IPS-NIHi7 (cell line): ENCODE data around the gene ARHGAP28.
"Not testable (repeated sequence)": the region's sequence is repeated elsewhere in the genome, so short reads cannot be mapped to it uniquely, and the experiment has no call there.

Experiments used
- DNase-seq: peaks from one replicate; pipeline ENCODE4 v3.0.0; 2012; ENCODE audit warnings: mixed read lengths; ENCODE audit errors: extremely low spot score

ARHGAP28 gene

DNA sequence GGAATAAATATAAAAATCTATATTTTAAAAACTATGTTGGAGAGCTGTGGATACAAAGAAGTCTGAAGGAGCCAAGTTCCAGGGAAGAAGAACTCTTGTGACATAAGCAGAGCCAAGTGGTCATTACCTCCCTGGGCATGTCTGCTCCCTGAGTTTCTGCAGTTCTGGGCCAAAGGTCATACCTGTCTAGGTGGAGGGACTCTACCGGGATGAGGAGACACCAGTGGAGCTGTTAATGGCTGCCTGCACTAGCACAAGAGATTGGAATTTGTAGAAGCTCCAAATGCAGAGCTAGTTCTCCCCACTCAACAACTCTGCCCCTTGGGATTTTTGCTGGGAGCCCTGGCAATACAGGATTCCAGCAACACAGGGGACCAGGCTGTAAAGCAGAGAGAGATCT, 89.8 kb downstream of the ARHGAP28 start:
- no peak for DNase-seq

DNA sequence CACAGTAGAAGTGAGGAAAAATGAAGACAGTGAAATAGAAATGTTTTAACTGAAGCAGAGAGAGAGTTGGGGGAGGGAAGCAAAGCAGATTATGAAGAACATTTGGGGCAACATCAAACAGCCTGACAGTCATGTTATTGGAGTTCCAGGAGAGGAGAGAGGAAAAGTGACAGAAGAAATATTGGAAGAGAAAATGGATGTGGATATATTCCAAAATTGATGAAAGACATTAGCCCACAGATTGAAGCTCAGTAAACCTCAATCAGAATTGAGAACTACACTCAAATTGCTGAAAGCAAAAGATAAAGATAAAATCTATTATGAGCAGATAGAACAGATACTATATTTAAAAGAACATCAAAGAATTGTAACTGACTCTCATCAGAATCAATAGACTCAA, 90.8 kb downstream of the ARHGAP28 start:
- no peak for DNase-seq

DNA sequence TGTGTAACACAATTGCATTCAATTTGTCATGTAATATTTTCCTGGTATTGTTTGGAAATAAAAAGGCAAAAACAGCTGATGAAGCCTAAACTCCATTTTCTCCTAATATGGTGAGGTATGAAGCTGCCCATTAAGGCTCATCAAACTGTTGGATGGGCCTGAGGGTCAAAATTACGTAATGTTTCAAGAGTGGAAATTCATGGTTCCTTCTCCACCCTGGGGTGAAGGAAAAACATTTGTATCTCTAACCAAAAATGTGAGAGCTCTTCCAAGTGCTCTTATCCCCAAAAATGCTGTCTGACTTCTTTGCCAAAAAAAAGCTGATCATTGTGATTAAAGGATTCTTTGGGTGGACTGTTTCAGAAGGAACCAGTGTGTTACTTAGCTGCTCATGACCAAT, 91.8 kb downstream of the ARHGAP28 start:
- no peak for DNase-seq

DNA sequence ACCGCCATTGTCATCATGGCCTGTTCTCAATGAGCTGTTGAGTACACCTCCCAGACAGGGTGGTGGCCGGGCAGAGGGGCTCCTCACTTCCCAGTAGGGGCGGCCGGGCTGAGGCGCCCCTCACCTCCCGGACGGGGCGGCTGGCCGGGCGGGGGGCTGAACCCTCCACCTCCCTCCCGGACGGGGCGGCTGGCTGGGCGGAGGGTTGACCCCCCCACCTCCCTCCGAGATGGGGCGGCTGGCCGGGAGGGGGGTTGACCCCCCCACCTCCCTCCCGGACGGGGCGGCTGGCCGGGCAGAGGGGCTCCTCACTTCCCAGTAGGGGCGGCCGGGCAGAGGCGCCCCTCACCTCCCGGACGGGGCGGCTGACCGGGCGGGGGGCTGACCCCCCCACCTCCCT, 97.6 kb downstream of the ARHGAP28 start:
- not testable (repeated sequence) for DNase-seq

DNA sequence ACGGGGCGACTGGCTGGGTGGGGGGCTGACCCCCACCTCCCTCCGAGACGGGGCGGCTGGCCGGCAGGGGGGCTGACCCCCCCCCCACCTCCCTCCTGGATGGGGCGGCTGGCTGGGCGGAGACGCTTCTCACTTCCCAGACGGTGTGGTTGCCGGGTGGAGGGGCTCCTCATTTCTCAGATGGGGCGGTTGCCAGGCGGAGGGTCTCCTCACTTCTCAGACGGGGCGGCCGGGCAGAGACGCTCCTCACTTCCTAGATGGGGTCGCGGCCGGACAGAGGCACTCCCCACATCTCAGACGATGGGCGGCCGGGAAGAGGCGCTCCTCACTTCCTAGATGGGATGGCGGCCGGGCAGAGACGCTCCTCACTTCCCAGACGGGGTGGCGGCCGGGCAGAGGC, 98.0 kb downstream of the ARHGAP28 start:
- DNase-seq = not testable (repeated sequence)

DNA sequence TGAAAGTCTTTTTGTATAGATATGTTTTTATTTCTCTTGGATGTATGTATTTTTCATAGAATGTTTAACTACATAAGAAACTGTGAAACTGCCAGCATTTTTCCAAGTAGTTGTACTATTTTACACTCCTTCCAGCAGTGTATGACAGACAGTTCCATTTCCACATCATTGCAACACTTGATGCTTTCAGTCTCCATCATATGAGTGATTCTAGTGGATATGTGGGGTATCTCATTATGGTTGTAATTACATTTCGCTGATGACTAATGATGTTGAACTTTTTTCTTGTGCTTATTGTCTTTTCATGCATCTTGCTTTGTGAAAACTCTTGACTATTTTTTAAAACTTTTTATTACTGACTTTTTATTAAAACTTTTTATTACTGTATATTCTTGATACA, 101.4 kb downstream of the ARHGAP28 start:
- no peak for DNase-seq

DNA sequence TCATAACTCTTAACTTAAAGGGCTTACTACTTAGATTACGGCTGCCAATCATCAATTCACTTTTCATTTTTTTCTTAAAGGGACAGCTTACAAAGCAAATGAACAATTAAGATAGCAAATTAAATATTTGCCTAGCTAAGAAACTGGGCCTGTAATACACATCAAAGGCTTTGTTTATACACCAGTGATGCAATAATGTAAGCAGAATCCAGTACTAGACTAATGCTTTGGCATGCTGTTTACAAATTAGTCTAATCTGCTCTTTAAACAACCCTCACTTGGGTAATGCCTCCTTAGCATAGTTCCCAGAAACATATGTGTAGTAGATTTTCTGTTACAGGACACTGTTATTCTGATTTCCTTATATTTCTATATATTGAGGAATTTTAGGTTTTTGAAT, 105.8 kb downstream of the ARHGAP28 start:
- DNase-seq = no peak

DNA sequence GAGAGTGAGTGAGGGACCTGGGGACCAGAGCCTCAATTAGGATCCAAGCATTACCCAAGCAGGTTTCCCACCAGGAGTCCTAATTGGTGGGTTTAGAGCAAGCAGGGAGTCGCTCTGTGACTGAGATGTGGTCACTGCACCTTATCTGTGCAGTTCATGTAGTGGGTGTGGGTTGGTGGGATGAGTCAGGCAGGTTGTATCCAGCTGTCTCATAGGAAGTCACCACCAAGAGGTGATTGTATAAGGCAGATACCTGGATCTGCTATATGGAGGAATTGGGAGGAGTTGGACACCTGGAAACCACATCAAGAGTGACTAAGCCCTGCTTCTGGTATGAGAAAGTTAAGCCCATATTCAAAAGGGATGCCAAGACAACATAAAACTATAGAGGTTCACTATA, 106.8 kb downstream of the ARHGAP28 start:
- no peak for DNase-seq

DNA sequence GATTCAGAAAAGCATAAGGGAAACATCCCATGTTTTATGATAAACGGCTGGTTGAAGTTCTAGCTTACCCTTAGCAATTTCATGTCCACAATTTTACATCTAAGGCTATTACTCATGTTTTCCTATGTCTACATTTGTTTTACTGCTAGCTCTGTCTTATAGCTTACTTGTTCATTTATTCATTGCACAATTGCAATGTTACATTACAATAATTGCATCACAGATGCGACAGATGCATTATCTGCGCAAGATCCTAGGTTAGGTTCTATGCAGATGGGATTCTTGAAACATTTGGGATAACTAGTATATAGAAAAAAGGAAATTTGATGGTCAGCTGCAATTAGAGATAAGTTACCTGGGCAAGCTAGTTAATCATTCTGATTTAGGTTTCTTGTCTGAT, 108.4 kb downstream of the ARHGAP28 start:
- DNase-seq = no peak

DNA sequence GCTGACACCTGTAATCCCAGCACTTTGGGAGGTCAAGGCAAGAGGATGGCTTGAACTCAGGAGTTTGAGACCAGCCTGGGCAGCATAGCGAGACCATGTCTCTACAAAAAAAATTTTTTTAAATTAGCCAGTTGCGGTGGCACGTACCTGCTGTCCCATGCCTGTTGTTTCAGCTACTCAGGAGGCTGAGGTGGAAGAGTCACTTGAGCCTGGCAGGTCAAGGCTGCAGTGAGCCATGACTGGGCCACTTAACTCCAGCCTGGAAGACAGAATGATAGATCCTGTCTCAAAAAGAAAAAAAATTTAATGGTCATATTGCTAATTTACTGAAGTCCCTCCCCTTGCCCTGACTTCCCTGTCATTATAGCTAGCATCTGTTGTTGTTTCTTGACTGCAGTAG, 112.6 kb downstream of the ARHGAP28 start:
- DNase-seq = no peak

DNA sequence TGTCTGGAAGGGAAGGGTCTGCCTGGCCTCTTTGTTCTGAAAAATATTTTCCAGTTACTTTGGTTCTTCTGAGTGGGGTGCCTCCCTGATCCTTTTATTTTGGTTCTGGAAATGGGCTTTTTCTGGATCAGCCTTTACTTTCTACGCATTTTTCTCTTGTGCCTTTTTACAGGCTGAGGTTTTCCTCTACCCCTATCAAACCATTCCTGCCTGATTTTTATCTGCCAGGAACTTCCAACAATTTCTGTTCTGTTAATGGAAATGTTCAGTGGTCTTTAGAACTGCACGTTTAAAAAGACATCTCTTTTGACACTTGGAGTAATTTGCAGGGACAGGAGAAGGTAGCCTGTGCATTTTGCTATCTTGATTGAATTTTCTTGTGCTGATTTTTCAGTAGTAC, 113.8 kb downstream of the ARHGAP28 start:
- no peak for DNase-seq

DNA sequence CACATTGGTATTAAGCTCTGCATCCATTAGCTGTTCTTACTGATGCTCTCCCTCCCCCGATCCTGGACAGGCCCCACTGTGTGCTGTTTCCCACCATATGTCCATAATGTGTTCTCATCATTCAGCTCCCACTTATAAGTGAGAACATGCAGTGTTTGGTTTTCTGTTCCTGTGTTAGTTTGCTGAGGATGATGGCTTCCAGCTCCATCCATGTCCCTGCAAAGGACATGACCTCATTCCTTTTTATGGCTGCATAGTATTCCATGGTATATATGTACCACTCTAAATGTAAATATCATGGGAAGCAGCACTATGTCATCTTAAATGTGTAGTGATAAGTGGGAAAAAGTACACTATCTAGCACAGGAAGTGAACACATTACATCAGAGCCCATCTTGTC, 116.0 kb downstream of the ARHGAP28 start:
- DNase-seq = not testable (repeated sequence)

DNA sequence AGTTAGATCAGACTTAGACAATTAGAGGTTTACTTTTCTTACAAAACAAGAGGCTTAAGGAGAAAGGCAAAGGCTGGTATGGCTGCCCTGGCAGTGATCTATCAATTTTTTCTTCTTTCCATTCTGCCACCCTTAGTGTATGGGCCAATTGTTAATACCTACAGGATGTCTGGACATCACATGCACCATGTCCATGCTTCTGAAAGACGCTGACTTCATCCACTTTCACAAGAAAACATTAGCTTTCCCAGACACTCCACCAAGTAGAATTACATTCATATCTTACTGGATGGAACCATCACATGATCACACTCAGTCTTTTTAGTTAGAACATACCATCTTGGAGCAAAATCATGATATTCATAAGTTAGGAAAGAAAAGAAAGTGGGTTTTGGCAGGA, 120.9 kb downstream of the ARHGAP28 start:
- no peak for DNase-seq

DNA sequence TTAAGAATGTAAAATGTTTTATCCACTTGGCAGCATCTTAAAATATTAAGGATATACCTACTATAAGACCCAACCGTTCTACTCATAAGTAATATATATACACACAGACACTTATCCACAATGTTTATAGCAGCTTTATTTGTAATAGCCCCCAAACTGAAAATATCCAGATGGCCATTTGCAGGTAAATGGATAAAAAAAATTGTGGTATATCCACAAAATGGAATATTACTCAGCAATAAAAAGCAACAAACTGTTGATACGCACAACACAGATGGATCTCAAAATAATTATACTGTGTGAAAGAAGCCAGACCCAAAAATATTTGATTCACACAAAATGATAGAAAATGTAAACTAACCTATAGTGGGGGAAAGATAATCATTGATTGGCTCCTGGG, 122.0 kb downstream of the ARHGAP28 start:
- DNase-seq = no peak

DNA sequence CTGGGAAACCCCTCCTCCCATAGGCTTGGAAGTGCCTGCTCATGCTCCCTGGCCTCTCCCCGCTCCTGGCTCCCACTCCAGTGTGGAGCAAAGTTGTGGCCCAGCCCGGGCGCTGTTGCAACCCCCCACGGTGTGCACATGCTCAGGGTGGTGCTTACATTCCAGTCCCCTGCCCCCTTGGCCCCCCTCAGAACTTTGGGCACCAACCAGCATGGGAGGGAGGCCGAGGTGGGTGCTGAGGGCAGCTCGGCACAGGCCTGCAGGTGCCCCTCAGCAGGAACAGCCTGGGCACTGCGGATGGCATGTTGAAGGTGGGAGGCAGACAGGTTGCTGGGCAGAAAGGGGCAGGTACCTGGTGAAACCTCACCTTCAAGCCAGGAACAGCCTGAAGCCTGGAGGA, 125.3 kb downstream of the ARHGAP28 start:
- DNase-seq = no peak

DNA sequence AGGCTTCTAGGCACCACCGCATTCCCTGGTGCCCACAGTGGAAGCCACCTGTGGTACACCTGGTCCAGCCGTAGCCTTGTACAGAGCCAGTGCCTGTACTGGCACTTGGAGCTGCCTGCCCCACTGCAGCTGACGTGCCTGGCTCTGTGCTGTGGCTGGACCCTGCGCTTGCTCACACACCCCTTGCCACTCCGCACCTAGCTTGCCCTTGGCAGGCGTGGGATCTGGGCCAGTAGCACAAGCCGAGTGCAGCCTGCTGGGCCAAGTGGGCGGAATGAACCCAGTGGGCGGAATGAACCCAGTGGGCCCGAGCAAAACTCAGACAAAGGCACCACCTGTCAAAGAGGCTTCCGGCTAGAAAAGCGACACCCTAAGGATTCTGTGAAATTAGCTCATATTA, 126.3 kb downstream of the ARHGAP28 start:
- no peak for DNase-seq

DNA sequence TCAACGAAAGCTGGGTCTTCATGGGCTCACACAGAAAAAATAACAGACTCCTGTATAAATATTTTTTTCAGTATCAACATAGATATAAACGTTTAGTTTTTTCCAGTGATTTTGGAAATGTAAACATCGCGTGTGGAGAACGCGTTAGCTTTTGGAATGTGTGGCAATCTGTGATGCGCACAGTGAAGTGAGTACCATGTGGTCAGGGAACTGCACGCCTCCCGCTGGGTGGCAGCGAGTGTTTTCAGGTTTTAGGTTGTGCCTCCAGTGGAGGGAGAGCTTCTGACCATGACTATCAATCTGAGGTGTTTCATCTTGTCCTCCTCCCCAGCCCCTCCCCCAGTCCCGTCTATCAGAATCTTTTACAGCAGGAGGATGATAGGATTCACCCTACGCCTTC, 127.8 kb downstream of the ARHGAP28 start:
- DNase-seq = no peak

DNA sequence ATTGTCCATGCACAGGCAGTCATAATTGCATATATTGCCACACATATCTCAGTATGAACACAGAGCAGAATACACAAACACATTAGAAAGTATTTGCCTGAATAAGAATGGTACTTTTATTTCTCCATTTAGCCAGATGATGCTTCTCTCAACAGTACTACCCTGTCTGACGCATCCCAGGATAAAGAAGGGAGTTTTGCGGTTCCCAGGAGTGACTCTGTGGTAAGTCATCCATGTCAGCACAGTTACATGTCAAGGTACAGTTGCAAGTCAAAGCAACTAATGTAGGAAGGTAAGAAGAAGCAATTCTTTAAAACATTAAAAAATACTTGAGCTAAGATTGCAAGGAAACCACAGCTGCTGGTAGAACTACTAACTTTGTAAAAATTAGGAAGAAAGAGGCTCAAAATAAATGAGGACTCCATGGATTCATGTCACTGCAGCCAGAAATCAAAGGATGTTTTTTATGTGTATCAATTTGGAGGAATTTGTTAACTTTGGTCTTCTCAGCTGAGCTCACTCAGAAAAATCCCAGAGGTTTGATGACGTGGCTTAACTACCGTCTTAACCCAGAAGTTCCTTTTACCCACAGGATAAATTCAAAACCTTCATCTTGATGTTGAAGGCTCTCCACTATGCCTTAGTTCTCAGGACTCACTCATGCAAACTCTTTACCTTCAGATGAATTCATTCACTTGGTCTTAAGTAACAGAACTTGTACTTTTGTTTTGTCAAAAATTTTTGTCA, 130.3 kb downstream of the ARHGAP28 start:
- DNase-seq = no peak

DNA sequence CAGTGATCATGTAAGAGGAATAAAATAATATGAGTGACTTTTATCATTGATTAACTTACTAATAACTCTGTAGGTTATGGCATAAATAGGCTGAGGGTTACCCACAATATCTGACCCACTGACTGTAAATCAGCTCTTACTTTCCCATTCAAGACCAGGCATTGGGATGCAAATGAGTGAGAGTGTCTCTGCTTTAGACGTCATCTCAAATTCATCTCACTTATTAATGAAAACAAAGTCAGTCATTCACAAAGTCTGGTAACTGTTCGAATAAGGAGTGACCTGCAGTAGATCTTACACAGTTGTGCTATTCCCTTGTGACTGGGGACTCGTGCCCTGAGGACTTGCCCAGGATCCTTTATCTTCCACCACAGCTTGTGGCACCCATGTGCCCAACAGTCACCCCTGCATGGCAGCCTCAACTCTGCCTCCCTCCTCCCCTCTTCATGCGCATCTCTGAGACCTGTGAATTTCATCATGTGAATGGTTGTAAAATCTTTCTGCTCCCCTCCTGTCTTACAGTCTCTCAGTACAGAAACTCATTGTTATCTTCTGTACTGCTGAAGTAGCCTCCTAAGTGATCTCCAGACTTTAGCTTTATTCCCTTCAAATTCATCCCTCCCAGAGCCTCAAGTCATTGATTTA, 131.4 kb downstream of the ARHGAP28 start:
- DNase-seq = no peak

DNA sequence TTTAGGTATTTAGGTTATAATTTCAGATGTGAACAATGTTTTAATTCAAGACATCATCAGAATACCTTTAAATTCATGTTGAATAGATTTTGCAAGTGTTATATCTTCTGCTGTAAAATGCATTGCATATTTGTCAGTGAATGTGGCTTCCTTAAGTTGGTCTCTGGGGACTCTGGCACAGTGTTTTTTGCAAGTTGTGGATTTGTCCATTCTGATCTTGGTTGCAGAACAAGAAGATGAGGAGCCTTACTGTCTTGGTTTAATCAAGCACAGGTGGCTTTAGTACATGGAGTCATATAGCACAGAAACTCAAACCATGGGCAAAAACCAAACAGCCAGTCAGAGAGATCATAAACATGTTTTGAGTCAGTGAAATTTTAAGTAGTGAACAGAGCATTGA, 135.7 kb downstream of the ARHGAP28 start:
- DNase-seq = no peak

DNA sequence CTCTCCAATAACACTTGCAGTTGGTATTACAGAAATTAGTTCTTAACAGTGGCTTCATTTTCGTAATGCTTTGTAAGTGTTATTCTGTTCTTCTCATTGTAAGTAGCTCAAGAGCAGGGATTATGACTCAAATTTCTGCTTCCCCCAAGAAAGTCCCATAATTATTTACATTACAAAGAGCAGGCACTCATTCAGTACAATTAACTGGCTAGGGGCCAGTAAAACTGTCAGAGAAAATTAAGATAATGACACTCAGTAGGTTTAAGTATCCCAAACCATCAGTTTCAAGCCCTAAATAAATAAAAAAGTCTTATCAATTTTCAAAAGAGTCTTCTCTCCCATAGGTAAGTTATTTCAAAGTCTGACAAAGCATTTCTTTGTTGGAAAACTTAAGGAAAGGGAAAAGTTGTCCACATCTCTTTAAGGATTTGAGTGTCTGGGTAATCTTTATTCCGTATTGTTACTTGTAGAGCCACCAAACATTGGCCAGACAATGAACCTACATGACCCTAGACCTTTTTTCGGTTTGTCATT, 137.1 kb downstream of the ARHGAP28 start:
- no peak for DNase-seq

DNA sequence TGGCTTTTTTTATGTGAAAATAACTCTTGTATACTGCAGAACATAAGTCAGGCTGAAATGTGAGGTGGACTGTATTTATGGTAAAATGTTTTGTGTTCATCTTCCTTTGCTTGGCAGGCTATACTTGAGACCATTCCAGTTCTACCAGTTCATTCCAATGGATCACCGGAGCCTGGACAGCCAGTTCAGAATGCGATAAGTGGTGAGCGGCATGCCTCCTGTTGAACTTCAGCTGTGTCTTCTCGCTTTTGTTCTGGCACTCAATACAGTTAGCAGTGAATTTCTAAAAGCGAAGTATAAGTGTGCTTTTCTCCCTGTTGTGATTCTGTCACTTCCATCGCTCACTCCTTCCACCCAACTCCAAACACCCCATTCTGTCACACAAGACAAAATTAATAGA, 138.5 kb downstream of the ARHGAP28 start:
- no peak for DNase-seq

DNA sequence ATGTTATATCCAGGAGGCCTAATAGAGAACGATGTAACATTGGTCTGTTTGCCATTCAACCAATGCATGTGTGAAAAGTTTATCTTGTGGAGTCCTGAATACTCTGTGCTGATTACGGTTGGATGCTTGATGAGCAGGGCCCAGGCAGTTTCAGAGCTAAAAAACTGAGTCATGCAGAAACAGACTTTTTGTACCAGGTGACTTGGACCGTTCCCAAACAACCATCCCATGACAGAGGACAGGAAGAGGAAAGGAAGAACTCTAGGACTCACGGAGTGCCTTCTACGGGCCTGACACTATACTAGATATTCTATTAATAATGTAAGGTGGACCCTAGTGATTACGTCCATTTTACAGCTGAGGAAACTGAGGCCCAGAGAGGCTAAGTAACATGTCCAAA, 142.1 kb downstream of the ARHGAP28 start:
- no peak for DNase-seq
